Measurements from ENCODE around the gene TSPAN8.

TSPAN8 gene

DNA sequence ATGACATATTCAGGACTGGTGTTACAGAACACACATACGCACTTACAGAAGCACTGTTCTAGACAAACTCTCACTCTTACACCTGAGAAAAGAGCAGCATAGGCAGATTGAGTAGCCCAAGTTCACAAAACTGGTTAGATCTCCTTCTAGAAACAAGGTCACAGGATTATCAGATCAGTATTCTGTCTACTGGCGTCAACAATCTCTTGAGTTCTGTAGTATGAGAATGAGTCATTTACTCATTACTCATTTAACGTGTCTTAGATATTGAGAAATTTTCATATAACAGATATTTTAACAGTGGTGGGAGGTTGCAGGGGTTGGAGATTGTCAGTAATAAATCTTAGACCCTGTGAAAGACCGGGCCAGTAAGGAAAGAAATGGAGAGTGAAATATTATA lies 2.8 kb upstream of the TSPAN8 start:
- WGBS (ENCODE audit: extremely low coverage, insufficient coverage, insufficient read length): no CpG with 5 or more reads among the region's 4 CpGs
- no peak overlapping the region for H3K4me3 ChIP-seq (ENCODE audit: low read depth, low read length)
- H3K18ac ChIP-seq (ENCODE audit: low read length): no peak overlapping the region
- no peaks in the 10 kb centered on the region for H3K9me3 ChIP-seq (ENCODE audit: insufficient read depth, low read depth, low read length)
- no peak overlapping the region for H4K91ac ChIP-seq (ENCODE audit: low read depth, low read length)
- H3K4me1 ChIP-seq (ENCODE audit: control insufficient read depth in 1 of 2, insufficient read depth in 2 of 2, low read length in 2 of 2): no peaks in the 10 kb centered on the region
- H3K14ac ChIP-seq (ENCODE audit: low read length): no peak overlapping the region
- no peak overlapping the region for H2BK12ac ChIP-seq (ENCODE audit: low read length)
- H4K8ac ChIP-seq (ENCODE audit: low read depth, low read length): no peak overlapping the region
- H2BK120ac ChIP-seq (ENCODE audit: insufficient read depth, low read length, poor library complexity): no peak overlapping the region
- H2BK5ac ChIP-seq (ENCODE audit: low read depth, low read length, poor library complexity): no peak overlapping the region
- no peaks in the 10 kb centered on the region for H3K79me2 ChIP-seq (ENCODE audit: control insufficient read depth, insufficient read depth, low read length, poor library complexity)
- H2AFZ ChIP-seq (ENCODE audit: insufficient read depth, low read length, poor library complexity): no peak overlapping the region
- H3K79me1 ChIP-seq (ENCODE audit: low read length): no peaks in the 10 kb centered on the region
- no peak overlapping the region for H3K9ac ChIP-seq (ENCODE audit: low read length)
- no peak overlapping the region for H3K4me2 ChIP-seq (ENCODE audit: low read length)
- no peak overlapping the region for H3K27ac ChIP-seq (ENCODE audit: low read depth, low read length)
- no peak overlapping the region for H3K4ac ChIP-seq (ENCODE audit: low read depth, low read length)
- H3K36me3 ChIP-seq (ENCODE audit: control insufficient read depth in 1 of 2, insufficient read depth in 2 of 2, low read length in 2 of 2): no peaks in the 10 kb centered on the region
- peak; percentile 21 to 68 for DNase-seq
- no peaks in the 10 kb centered on the region for H3K27me3 ChIP-seq (ENCODE audit: insufficient read depth, low read length)
- H4K12ac ChIP-seq (ENCODE audit: low read depth, low read length): no peak overlapping the region
- H2AK5ac ChIP-seq (ENCODE audit: low read length): no peak overlapping the region
- H3K23ac ChIP-seq (ENCODE audit: low read length): no peak overlapping the region

DNA sequence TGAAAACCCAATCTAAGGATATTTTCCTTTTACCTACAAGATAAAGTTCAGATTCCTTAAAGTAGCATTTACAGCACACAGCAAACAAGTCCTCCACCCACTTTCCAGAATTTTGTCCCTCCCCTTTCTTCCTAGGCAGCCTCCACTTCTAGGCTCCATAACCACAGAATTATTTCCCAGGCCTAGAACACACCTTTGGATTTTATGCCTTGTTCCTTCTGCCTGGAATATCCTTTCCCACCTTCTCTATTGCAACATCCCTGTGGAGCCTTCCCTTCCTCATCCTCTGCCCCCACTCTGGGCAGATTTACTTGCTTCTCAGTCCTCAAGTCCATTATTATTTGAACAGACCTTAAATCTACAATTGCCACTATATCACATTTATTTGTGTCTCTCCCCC lies 2.1 kb upstream of the TSPAN8 start:
- no peak overlapping the region for H3K4me2 ChIP-seq (ENCODE audit: low read length)
- H3K36me3 ChIP-seq (ENCODE audit: control insufficient read depth in 1 of 2, insufficient read depth in 2 of 2, low read length in 2 of 2): no peaks in the 10 kb centered on the region
- H3K14ac ChIP-seq (ENCODE audit: low read length): no peak overlapping the region
- H4K12ac ChIP-seq (ENCODE audit: low read depth, low read length): no peak overlapping the region
- H3K9me3 ChIP-seq (ENCODE audit: insufficient read depth, low read depth, low read length): no peaks in the 10 kb centered on the region
- no peak overlapping the region for H4K91ac ChIP-seq (ENCODE audit: low read depth, low read length)
- H2BK5ac ChIP-seq (ENCODE audit: low read depth, low read length, poor library complexity): no peak overlapping the region
- H2BK120ac ChIP-seq (ENCODE audit: insufficient read depth, low read length, poor library complexity): no peak overlapping the region
- no peak overlapping the region for H3K18ac ChIP-seq (ENCODE audit: low read length)
- H3K79me2 ChIP-seq (ENCODE audit: control insufficient read depth, insufficient read depth, low read length, poor library complexity): no peaks in the 10 kb centered on the region
- no peak overlapping the region for H4K8ac ChIP-seq (ENCODE audit: low read depth, low read length)
- H3K27me3 ChIP-seq (ENCODE audit: insufficient read depth, low read length): no peaks in the 10 kb centered on the region
- DNase-seq: no peak
- no peak overlapping the region for H2AFZ ChIP-seq (ENCODE audit: insufficient read depth, low read length, poor library complexity)
- H2AK5ac ChIP-seq (ENCODE audit: low read length): no peak overlapping the region
- H2BK12ac ChIP-seq (ENCODE audit: low read length): no peak overlapping the region
- H3K27ac ChIP-seq (ENCODE audit: low read depth, low read length): no peak overlapping the region
- no peak overlapping the region for H3K9ac ChIP-seq (ENCODE audit: low read length)
- H3K4me1 ChIP-seq (ENCODE audit: control insufficient read depth in 1 of 2, insufficient read depth in 2 of 2, low read length in 2 of 2): no peaks in the 10 kb centered on the region
- H3K4me3 ChIP-seq (ENCODE audit: low read depth, low read length): no peak overlapping the region
- H3K23ac ChIP-seq (ENCODE audit: low read length): no peak overlapping the region
- H3K79me1 ChIP-seq (ENCODE audit: low read length): no peaks in the 10 kb centered on the region
- H3K4ac ChIP-seq (ENCODE audit: low read depth, low read length): no peak overlapping the region

DNA sequence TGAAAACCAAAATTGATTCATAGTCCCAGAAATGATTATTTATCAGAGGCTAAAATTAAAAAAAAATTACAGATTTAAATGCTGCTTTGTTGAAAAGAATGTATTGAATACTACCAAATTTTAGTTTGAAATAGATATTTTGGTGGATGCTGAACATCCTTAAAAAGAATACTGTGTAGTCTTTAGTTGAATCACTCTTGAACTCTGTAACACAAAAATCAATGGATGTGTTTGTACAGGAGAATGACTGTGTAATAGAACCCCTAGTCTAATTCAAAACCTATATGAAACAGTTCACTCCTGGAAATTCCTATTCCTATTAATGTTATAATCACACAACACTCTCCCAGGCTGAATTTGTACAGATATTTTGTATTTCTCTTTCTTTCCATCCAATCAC lies 1.5 kb upstream of the TSPAN8 start:
- DNase-seq: no peak
- no peak overlapping the region for H3K9ac ChIP-seq (ENCODE audit: low read length)
- H3K18ac ChIP-seq (ENCODE audit: low read length): no peak overlapping the region

DNA sequence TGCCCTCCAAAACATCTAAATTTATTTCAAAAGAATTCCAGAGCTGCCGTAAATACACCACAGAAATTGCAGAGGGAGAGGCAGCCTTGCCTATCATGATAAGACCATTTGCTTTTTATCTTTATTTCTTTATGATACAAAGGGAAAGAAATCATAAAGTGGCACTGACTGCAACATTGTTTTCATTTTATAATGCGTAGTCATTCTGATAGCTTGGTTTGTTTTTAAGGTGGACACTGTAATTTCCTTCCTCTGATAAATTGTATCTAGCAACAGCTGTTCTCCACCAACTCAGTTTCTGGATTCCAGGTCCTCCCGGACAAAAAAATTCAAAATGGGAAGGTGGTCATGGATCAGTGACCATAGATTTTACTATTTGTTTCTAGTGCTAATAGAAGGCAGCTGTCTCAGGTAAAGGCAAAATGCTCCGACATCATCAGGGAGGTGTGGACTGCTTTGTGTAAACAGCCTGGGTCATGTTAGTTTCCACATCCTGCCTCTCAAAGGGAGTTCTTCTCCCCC lies 623 bp upstream of the TSPAN8 start:
- Histone ChIP-seq H3K79me2 (ENCODE audit: control insufficient read depth, insufficient read depth, low read length, poor library complexity) (no peaks in the 10 kb centered on the region), H3K14ac (ENCODE audit: low read length) (no peak overlapping the region)
- DNase-seq: no peak

More for the DNA sequence above, 1.5 kb upstream of the TSPAN8 start:
- Histone ChIP-seq H3K9me3 (ENCODE audit: insufficient read depth, low read depth, low read length) (no peaks in the 10 kb centered on the region), H3K4me3 (ENCODE audit: low read depth, low read length) (no peak overlapping the region), H3K4ac (ENCODE audit: low read depth, low read length) (no peak overlapping the region), H3K4me2 (ENCODE audit: low read length) (no peak overlapping the region), H2BK120ac (ENCODE audit: insufficient read depth, low read length, poor library complexity) (no peak overlapping the region), H4K91ac (ENCODE audit: low read depth, low read length) (no peak overlapping the region), H4K8ac (ENCODE audit: low read depth, low read length) (no peak overlapping the region), H2BK5ac (ENCODE audit: low read depth, low read length, poor library complexity) (no peak overlapping the region), H4K12ac (ENCODE audit: low read depth, low read length) (no peak overlapping the region), H2AK5ac (ENCODE audit: low read length) (no peak overlapping the region), H2AFZ (ENCODE audit: insufficient read depth, low read length, poor library complexity) (no peak overlapping the region), H3K36me3 (ENCODE audit: control insufficient read depth in 1 of 2, insufficient read depth in 2 of 2, low read length in 2 of 2) (no peaks in the 10 kb centered on the region), H3K4me1 (ENCODE audit: control insufficient read depth in 1 of 2, insufficient read depth in 2 of 2, low read length in 2 of 2) (no peaks in the 10 kb centered on the region), H3K79me1 (ENCODE audit: low read length) (no peaks in the 10 kb centered on the region), H3K23ac (ENCODE audit: low read length) (no peak overlapping the region), H3K79me2 (ENCODE audit: control insufficient read depth, insufficient read depth, low read length, poor library complexity) (no peaks in the 10 kb centered on the region), H3K14ac (ENCODE audit: low read length) (no peak overlapping the region), H2BK12ac (ENCODE audit: low read length) (no peak overlapping the region), H3K27me3 (ENCODE audit: insufficient read depth, low read length) (no peaks in the 10 kb centered on the region), H3K27ac (ENCODE audit: low read depth, low read length) (no peak overlapping the region)

More for the DNA sequence above, 623 bp upstream of the TSPAN8 start:
- Histone ChIP-seq H3K18ac (ENCODE audit: low read length) (no peak overlapping the region), H4K8ac (ENCODE audit: low read depth, low read length) (no peak overlapping the region), H3K4me2 (ENCODE audit: low read length) (no peak overlapping the region), H3K4me3 (ENCODE audit: low read depth, low read length) (no peak overlapping the region), H3K9ac (ENCODE audit: low read length) (no peak overlapping the region), H3K27ac (ENCODE audit: low read depth, low read length) (no peak overlapping the region), H2AK5ac (ENCODE audit: low read length) (no peak overlapping the region), H2AFZ (ENCODE audit: insufficient read depth, low read length, poor library complexity) (no peak overlapping the region), H2BK12ac (ENCODE audit: low read length) (no peak overlapping the region), H3K27me3 (ENCODE audit: insufficient read depth, low read length) (no peaks in the 10 kb centered on the region), H2BK120ac (ENCODE audit: insufficient read depth, low read length, poor library complexity) (no peak overlapping the region), H3K9me3 (ENCODE audit: insufficient read depth, low read depth, low read length) (no peaks in the 10 kb centered on the region), H4K12ac (ENCODE audit: low read depth, low read length) (no peak overlapping the region), H4K91ac (ENCODE audit: low read depth, low read length) (no peak overlapping the region), H3K4me1 (ENCODE audit: control insufficient read depth in 1 of 2, insufficient read depth in 2 of 2, low read length in 2 of 2) (no peaks in the 10 kb centered on the region), H2BK5ac (ENCODE audit: low read depth, low read length, poor library complexity) (no peak overlapping the region), H3K23ac (ENCODE audit: low read length) (no peak overlapping the region), H3K4ac (ENCODE audit: low read depth, low read length) (no peak overlapping the region), H3K79me1 (ENCODE audit: low read length) (no peaks in the 10 kb centered on the region), H3K36me3 (ENCODE audit: control insufficient read depth in 1 of 2, insufficient read depth in 2 of 2, low read length in 2 of 2) (no peaks in the 10 kb centered on the region)
- WGBS (ENCODE audit: extremely low coverage, insufficient coverage, insufficient read length): no CpG with 5 or more reads among the region's 4 CpGs

Data from trophoblast cell (in vitro differentiated cells and primary cell).